ENCODE data around the gene PGS1. TPM values are rescaled to one million over a fixed set of nuclear protein-coding genes. Genes with fewer than 3 reads are reported as not detected.

Gene PGS1
- total and polyA plus RNA-seq, 2 experiments from 2014 or later, result 30.4 to 42.5 TPM

- H3K27ac ChIP-seq, result no peak overlapping the region
- no peaks in the 10 kb centered on the region for H3K27me3 ChIP-seq
- H3K4me2 ChIP-seq, result no peak overlapping the region
- WGBS (ENCODE audit: low lambda C conversion rate, missing lambda C conversion rate), result 72% methylated on average over 8 of the region's 8 CpGs
- H3K79me2 ChIP-seq, result peaks cover 19% of the 10 kb centered on the region
- DNase-seq (ENCODE audit: low spot score), result no peak
- TF ChIP-seq EZH2phosphoT487 (IDR thresholded peaks at IDR 0.05; ENCODE audit: low read depth, severe bottlenecking, unreplicated experiment) (no peak), CTCF (IDR thresholded peaks at IDR 0.05; ENCODE audit: poor library complexity) (no peak), EZH2 (IDR thresholded peaks at IDR 0.05; ENCODE audit: borderline replicate concordance) (no peak)
- no peaks in the 10 kb centered on the region for H3K9me2 ChIP-seq (replicated peaks; ENCODE audit: insufficient read depth)
- H3K4me1 ChIP-seq (ENCODE audit: insufficient read depth), result peaks cover 27% of the 10 kb centered on the region
- no peak overlapping the region for H2AFZ ChIP-seq
- no peak overlapping the region for H3K4me3 ChIP-seq
- no peaks in the 10 kb centered on the region for H3K36me3 ChIP-seq (replicated peaks; ENCODE audit: insufficient read depth, low read depth)
- no peaks in the 10 kb centered on the region for H4K20me1 ChIP-seq (ENCODE audit: insufficient read depth, poor library complexity, severe bottlenecking)
- no peaks in the 10 kb centered on the region for H3K9me3 ChIP-seq (ENCODE audit: low read depth)
Measured at GRCh38 chr17:78422267-78422605, 43.8 kb downstream of the PGS1 start.

- Histone ChIP-seq H3K79me2 (peaks cover 18% of the 10 kb centered on the region), H3K36me3 (replicated peaks; ENCODE audit: insufficient read depth, low read depth) (no peaks in the 10 kb centered on the region), H3K4me3 (no peak overlapping the region), H3K27ac (no peak overlapping the region), H3K27me3 (no peaks in the 10 kb centered on the region), H2AFZ (no peak overlapping the region), H3K4me1 (ENCODE audit: insufficient read depth) (peaks cover 23% of the 10 kb centered on the region), H3K9me2 (replicated peaks; ENCODE audit: insufficient read depth) (no peaks in the 10 kb centered on the region), H3K9me3 (ENCODE audit: low read depth) (no peaks in the 10 kb centered on the region), H3K4me2 (no peak overlapping the region), H4K20me1 (ENCODE audit: insufficient read depth, poor library complexity, severe bottlenecking) (no peaks in the 10 kb centered on the region)
- 94% methylated on average over 20 of the region's 20 CpGs for WGBS (ENCODE audit: low lambda C conversion rate, missing lambda C conversion rate)
- TF ChIP-seq EZH2phosphoT487 (IDR thresholded peaks at IDR 0.05; ENCODE audit: low read depth, severe bottlenecking, unreplicated experiment) (no peak), CTCF (IDR thresholded peaks at IDR 0.05; ENCODE audit: poor library complexity) (no peak), EZH2 (IDR thresholded peaks at IDR 0.05; ENCODE audit: borderline replicate concordance) (no peak)
- no peak for DNase-seq (ENCODE audit: low spot score)
Measured at GRCh38 chr17:78422872-78423588, 44.6 kb downstream of the PGS1 start.

GRCh38 chr17:78423961-78424675 is 45.7 kb downstream of the PGS1 start:
- Histone ChIP-seq H3K27me3 (no peaks in the 10 kb centered on the region), H3K36me3 (replicated peaks; ENCODE audit: insufficient read depth, low read depth) (no peaks in the 10 kb centered on the region), H3K79me2 (peaks cover 7% of the 10 kb centered on the region), H2AFZ (no peak overlapping the region), H3K27ac (no peak overlapping the region), H4K20me1 (ENCODE audit: insufficient read depth, poor library complexity, severe bottlenecking) (no peaks in the 10 kb centered on the region), H3K9me3 (ENCODE audit: low read depth) (no peaks in the 10 kb centered on the region), H3K9me2 (replicated peaks; ENCODE audit: insufficient read depth) (no peaks in the 10 kb centered on the region), H3K4me2 (no peak overlapping the region), H3K4me3 (no peak overlapping the region), H3K4me1 (ENCODE audit: insufficient read depth) (peaks cover 27% of the 10 kb centered on the region)
- TF ChIP-seq CTCF (IDR thresholded peaks at IDR 0.05; ENCODE audit: poor library complexity) (no peak), EZH2phosphoT487 (IDR thresholded peaks at IDR 0.05; ENCODE audit: low read depth, severe bottlenecking, unreplicated experiment) (no peak), EZH2 (IDR thresholded peaks at IDR 0.05; ENCODE audit: borderline replicate concordance) (no peak)
- no peak for DNase-seq (ENCODE audit: low spot score)
- 84% methylated on average over 18 of the region's 18 CpGs for whole genome bisulfite sequencing (ENCODE audit: low lambda C conversion rate, missing lambda C conversion rate)
